Activated CD8-positive, alpha-beta T cell treated with anti-CD3 and anti-CD28 coated beads, Interleukin-2, amount 10 ng/mL, durations not matched to agents 7 days and 5 days (primary cell): ENCODE measurements around the gene HOXA9. TPM values are rescaled to one million over a fixed set of nuclear protein-coding genes. Genes with fewer than 3 reads are reported as not detected.
A peak's percentile ranks its signal among the peaks of the same experiment; 100 is the strongest.

Source experiments
- ATAC-seq: fragments of 150-1000 bp; cut with Tn5 transposase; one replicate; pipeline ENCODE4 v1.10.0; 2021; ENCODE audit warnings: moderate library complexity
- CTCF ChIA-PET: fragments of 350-600 bp; sonication (Branson Sonifier 250); formaldehyde crosslinking; loops from one replicate; lab custom pipeline; 2021; ENCODE audit warnings: antibody characterized with exemption; lab: Charles Lee
- POLR2A ChIA-PET: fragments of 350-600 bp; sonication (Branson Sonifier 250); formaldehyde crosslinking; loops from one replicate; lab custom pipeline; 2021; ENCODE audit warnings: antibody characterized with exemption; lab: Charles Lee
- DNase-seq: peaks from one replicate; pipeline ENCODE4 v3.0.0-alpha.2; 2020
- H3K27ac Mint-ChIP-seq: one replicate; pipeline ENCODE4 v1.8.0; 2021; ENCODE audit warnings: mild to moderate bottlenecking, mixed read lengths
- H3K27me3 Mint-ChIP-seq: one replicate; pipeline ENCODE4 v1.8.0; 2021; ENCODE audit warnings: low read depth, mixed read lengths
- H3K36me3 Mint-ChIP-seq: one replicate; pipeline ENCODE4 v1.8.0; 2021; ENCODE audit warnings: low read depth, mixed read lengths
- H3K4me1 Mint-ChIP-seq: one replicate; pipeline ENCODE4 v1.8.0; 2021; ENCODE audit warnings: low read depth, mixed read lengths
- H3K4me3 Mint-ChIP-seq: one replicate; pipeline ENCODE4 v1.8.0; 2021; ENCODE audit warnings: mild to moderate bottlenecking, mixed read lengths
- H3K9me3 Mint-ChIP-seq: one replicate; pipeline ENCODE4 v1.8.0; 2022; ENCODE audit warnings: mixed read lengths; ENCODE audit not compliant: insufficient read depth
- total RNA-seq, 2 experiments: library from RNA; stranded (reverse); gene quantifications; one replicate each; pipeline ENCODE4 v1.2.3, GENCODE V29; 2021

The HOXA9 gene
- total RNA-seq, 2 experiments from 2014 or later = not detected

DNA sequence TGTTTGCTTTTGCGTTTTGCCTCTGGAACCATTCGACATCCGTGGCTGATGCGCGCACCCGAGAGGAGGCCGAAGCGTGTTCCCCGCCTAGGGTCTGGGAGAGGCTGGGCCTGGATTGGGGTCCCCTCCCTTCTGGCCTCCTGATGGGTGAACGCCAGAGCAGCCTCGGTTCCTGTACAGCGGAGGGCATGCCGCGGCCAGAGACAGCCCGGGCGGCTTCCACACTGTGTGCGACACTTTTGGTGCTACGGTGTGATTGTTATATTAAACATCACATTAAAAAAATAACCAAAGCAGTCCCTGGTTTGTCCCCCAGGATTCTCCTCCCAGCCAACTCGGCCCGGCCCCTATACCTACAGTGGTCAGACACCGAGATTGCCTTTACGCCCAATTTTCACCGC lies 5.2 kb downstream of the HOXA9 start:
- no peak for DNase-seq
- H3K27me3 Mint-ChIP-seq = peaks cover 78% of the 10 kb centered on the region
- peaks cover 18% of the 10 kb centered on the region for H3K4me1 Mint-ChIP-seq
- peak overlapping the region; percentile 20 for H3K4me3 Mint-ChIP-seq
- H3K9me3 Mint-ChIP-seq = no peaks in the 10 kb centered on the region
- H3K36me3 Mint-ChIP-seq = peaks cover 10% of the 10 kb centered on the region
- CTCF ChIA-PET = interaction anchor here (1.1 to 4.7 kb wide), 19 partner anchors 10 to 790 kb away, joined by 3 to 85 read pairs (median 5); partner anchors contain the start of gene HOXA5
- peak; percentile 22 for ATAC-seq
- H3K27ac Mint-ChIP-seq = no peak overlapping the region
- POLR2A ChIA-PET = no interaction called here

DNA sequence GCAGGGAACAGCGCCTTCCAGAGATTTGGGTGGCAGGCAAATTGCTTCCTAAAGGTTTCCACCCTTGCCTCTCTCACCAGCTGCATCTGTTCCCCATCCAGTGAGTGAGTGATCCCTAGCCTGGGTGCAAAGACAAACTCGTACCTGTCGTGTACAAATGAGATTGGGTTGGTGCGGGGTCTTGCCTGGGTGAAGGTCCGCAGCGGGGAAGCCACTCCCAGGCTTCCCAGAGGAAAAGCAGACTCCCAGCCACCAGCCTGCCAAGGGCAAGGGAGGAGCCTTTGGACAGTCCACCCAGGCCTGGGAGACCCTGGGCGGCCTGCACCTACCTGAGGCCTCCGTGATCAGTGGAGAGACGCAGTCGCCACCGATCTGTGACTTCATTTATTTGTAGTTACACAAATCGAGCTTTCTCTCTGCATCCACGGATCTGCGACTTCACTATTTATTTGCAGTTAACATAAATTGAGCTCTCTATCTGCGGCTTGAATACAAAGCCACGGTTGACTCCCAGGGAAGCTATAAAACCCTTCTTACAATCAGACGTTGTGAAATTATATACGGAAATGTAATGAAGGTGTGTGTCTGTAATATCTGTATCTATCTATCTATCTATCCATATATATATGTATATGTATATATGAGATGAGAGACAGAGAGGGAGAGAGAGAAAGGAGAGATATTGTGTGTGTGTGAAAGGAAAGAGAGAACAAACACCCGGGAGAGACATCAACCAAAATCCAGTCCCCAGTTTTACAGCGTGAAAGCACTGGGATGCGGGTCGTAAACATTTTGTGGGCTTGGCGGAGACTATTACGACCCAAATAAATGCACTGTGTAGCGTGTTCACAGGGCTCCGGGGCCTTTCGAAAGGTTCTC lies 5.8 kb downstream of the HOXA9 start:
- H3K27me3 Mint-ChIP-seq = peaks cover 80% of the 10 kb centered on the region
- H3K27ac Mint-ChIP-seq = no peak overlapping the region
- CTCF ChIA-PET = interaction anchor here (0.7 to 1.8 kb wide), 9 partner anchors 9 to 790 kb away, joined by 3 to 6 read pairs (median 3); no protein-coding TSS in a partner anchor
- POLR2A ChIA-PET = no interaction called here
- H3K9me3 Mint-ChIP-seq = no peaks in the 10 kb centered on the region
- H3K4me3 Mint-ChIP-seq = peak overlapping the region; percentile 20
- H3K4me1 Mint-ChIP-seq = peaks cover 21% of the 10 kb centered on the region
- ATAC-seq (no peak), DNase-seq (no peak)
- H3K36me3 Mint-ChIP-seq = peaks cover 13% of the 10 kb centered on the region

DNA sequence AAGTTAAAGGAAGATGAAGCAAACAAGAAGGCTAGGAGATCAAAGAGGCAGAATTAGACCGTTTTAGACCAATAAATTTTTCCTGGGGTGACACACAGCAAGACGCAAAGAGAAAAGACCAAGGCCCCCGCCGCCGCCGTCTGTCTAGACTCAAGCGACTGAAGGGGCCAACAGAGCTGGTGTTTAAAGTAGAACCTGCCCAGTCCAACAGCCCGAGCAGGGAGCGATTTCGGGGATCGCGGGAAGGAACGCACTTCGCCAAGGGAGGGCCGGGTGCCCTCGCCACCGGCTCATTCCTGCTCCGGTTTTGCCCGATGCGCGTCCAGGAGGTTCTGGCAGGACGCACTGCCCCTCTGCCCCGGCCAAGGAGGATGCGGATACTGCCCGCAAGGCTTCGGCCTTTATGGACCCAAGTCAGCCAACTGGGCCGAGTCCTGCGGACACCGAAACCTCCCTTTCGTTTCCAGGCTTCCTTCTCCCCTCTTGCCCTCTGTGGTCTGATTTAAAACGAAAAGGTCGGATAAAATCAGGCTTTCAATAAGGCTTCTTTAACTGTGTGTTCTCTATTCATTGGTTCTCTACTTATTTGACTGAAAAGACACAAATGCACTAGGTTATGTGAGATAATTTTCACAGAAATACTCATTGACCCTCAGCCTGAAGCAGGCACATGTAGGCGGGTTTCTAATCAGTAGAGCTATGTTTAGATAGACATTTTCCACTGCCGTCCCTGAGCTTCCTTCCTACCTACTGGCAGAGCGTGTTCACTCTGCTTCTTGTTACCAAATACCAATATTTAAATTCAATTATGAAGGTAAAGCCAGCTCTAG lies 6.7 kb downstream of the HOXA9 start:
- no peak for ATAC-seq
- no peak for DNase-seq
- ChIA-PET POLR2A (no interaction called here), CTCF (interaction anchor here (0.7 to 1.8 kb wide), 10 partner anchors 9 to 789 kb away, joined by 3 to 6 read pairs (median 4); no protein-coding TSS in a partner anchor)
- H3K4me3 Mint-ChIP-seq = peak overlapping the region; percentile 42
- H3K9me3 Mint-ChIP-seq = no peaks in the 10 kb centered on the region
- H3K4me1 Mint-ChIP-seq = peaks cover 23% of the 10 kb centered on the region
- peaks cover 81% of the 10 kb centered on the region for H3K27me3 Mint-ChIP-seq
- peaks cover 10% of the 10 kb centered on the region for H3K36me3 Mint-ChIP-seq
- H3K27ac Mint-ChIP-seq = no peak overlapping the region

DNA sequence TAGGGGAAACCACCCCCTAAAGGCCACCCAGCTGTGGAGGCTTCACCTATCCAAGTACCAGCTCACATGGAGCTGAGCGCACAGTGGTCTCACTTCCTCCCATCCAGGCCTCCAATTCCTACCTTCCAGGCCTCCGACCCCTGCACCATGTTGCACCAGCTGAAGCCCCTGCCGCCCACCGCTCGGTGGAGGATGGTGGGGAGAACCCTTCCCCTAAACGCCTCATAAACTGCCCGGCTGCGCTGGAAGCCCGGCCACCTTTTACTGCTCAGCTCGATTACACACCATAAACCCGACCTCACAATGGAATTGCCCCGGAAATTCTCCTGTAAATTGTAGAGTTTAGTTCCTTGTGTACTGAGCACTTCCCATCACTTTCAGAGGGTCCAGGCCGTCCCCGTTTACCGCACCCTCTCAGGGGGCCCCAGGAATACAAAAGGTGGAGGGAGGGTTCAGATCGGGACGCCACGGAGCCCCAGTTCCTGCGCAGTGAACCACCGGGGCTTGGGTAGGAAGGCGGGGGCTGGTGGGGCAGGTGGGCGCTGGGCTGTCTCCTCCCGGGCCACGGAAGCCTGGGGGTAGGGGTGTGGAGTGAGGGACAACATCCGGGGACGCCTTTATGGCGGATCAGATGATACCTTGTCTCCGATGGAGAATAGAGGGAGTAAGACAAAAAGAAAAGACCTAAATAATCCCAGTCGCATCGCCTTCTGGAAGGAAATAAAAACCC lies 7.5 kb downstream of the HOXA9 start:
- CTCF ChIA-PET = interaction anchor here (0.8 to 1.8 kb wide), 5 partner anchors 22 to 788 kb away, joined by 3 to 5 read pairs (median 4); partner anchors contain the start of gene EVX1
- H3K27me3 Mint-ChIP-seq = peaks cover 81% of the 10 kb centered on the region
- ATAC-seq (no peak), DNase-seq (no peak)
- H3K4me1 Mint-ChIP-seq = peaks cover 23% of the 10 kb centered on the region
- POLR2A ChIA-PET = no interaction called here
- H3K9me3 Mint-ChIP-seq = no peaks in the 10 kb centered on the region
- no peak overlapping the region for H3K27ac Mint-ChIP-seq
- H3K4me3 Mint-ChIP-seq = peak overlapping the region; percentile 45
- peaks cover 10% of the 10 kb centered on the region for H3K36me3 Mint-ChIP-seq

DNA sequence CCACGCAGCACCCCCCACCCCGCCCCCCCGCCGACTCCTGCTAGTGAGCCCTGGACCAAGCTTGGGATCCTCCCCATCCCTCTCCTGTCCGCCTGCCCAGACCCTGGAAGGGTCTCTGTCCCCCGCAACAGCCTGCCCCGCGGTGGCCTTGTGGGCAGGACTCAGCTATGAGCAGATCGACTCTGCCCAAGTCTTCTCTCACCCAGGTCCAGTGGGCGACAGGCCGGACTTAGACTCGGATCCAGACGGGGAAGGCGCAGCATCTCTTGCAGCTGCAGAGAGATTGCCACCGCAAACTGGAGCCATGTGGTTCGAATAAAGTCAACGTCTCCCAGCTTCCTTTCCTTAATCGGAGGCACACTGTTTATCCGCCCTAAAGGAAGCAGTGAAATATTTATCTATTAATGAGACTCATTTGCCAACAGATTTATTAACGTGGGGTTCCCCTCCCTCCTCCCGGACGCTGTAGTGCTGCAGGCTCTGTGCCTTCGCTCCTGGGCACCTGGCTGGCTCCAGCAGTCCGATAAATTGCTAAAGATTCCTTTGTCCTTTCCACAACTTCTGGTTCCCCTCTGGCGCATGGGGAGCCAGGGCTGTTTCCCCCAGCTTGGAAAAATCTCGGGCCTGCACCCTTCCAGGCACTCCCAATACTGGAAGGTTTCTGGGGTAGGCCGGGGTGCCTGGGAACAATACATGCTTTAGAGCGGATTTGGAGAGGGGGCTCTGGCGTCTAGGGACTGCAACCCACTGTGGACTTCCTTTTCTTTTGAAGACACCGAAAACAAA lies 8.2 kb downstream of the HOXA9 start:
- peaks cover 10% of the 10 kb centered on the region for H3K36me3 Mint-ChIP-seq
- no peak for ATAC-seq
- H3K9me3 Mint-ChIP-seq = no peaks in the 10 kb centered on the region
- H3K27me3 Mint-ChIP-seq = peaks cover 81% of the 10 kb centered on the region
- ChIA-PET POLR2A (no interaction called here), CTCF (interaction anchor here (0.8 to 1.7 kb wide), 2 partner anchors 23 to 85 kb away, joined by 3 to 4 read pairs; partner anchors contain the start of gene EVX1)
- H3K4me3 Mint-ChIP-seq = peak overlapping the region; percentile 45
- peak overlapping the region; percentile 76 for H3K27ac Mint-ChIP-seq
- DNase-seq = no peak
- H3K4me1 Mint-ChIP-seq = peaks cover 25% of the 10 kb centered on the region

DNA sequence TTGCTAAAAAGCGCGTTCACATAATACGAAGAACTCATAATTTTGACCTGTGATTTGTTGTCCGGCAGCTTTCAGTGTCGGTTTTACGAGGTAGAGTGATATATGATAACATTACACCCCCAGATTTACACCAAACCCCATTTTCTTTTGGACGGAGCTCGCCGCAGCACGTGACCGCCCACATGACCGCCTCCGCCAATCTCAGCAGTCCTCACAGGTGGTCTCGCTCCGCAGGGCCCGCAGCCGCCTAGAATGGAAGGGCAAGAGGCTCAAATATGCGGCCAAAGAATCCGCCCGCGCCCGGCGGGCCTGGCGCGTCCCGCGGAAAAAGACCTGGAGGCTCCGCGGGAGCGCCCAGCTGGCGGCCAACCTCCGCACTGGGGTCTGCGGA lies 8.8 kb downstream of the HOXA9 start, which contains the start of gene HOXA7:
Gene HOXA7, minus strand, starts transcription at position 168 of the 391 bp plus-strand sequence. Its CDS starts 130 bp downstream, at position 38.
- ChIA-PET POLR2A (no interaction called here), CTCF (interaction anchor here (1.7 kb wide), 1 partner anchor 86 kb away, joined by 4 read pairs; the partner anchor contains the start of gene EVX1)
- H3K27ac Mint-ChIP-seq = peak within 1 kb of the TSS; percentile 76
- H3K4me1 Mint-ChIP-seq = peaks cover 31% of the 10 kb centered on the region
- H3K36me3 Mint-ChIP-seq = peaks cover 10% of the 10 kb centered on the region
- no peaks in the 10 kb centered on the region for H3K9me3 Mint-ChIP-seq
- no peak for DNase-seq
- ATAC-seq = no peak
- H3K27me3 Mint-ChIP-seq = peaks cover 86% of the 10 kb centered on the region
- H3K4me3 Mint-ChIP-seq = peak within 1 kb of the TSS; percentile 49

DNA sequence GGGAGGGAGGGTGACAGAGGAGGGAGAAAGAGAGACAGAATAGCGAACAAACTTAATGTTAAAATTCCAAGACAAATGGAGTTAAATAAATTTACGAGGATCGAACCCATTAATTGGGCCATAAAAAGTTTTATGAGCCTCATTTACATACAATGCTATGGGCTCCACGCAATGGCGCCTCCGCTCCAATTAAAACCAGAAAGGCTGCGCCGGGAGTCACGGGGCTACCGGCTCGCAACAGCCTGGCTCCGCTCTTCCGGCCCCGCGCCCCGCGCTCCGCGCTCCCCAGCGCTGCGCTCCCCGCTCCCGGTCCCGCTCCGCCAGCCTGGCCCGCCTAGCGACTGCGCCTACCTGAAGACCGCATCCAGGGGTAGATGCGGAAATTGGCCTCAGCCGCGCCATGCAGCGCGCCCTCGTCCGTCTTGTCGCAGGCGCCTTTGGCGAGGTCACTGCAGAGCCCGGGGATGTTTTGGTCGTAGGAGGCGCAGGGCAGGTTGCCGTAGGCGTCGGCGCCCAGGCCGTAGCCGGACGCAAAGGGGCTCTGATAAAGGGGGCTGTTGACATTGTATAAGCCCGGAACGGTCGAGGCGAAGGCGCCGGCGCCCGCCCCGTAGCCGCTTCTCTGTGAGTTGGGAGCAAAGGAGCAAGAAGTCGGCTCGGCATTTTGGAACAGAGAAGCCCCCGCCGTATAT lies 9.4 kb downstream of the HOXA9 start:
- CTCF ChIA-PET = no interaction called here
- Mint-ChIP-seq H3K9me3 (no peaks in the 10 kb centered on the region), H3K4me1 (peaks cover 35% of the 10 kb centered on the region), H3K27me3 (peaks cover 89% of the 10 kb centered on the region), H3K36me3 (peaks cover 10% of the 10 kb centered on the region), H3K27ac (peak overlapping the region; percentile 69), H3K4me3 (peak overlapping the region; percentile 49)
- no peak for ATAC-seq
- no peak for DNase-seq
- POLR2A ChIA-PET = interaction anchor here (0.6 kb wide), 1 partner anchor 587 kb away, joined by 3 read pairs; no protein-coding TSS in a partner anchor

DNA sequence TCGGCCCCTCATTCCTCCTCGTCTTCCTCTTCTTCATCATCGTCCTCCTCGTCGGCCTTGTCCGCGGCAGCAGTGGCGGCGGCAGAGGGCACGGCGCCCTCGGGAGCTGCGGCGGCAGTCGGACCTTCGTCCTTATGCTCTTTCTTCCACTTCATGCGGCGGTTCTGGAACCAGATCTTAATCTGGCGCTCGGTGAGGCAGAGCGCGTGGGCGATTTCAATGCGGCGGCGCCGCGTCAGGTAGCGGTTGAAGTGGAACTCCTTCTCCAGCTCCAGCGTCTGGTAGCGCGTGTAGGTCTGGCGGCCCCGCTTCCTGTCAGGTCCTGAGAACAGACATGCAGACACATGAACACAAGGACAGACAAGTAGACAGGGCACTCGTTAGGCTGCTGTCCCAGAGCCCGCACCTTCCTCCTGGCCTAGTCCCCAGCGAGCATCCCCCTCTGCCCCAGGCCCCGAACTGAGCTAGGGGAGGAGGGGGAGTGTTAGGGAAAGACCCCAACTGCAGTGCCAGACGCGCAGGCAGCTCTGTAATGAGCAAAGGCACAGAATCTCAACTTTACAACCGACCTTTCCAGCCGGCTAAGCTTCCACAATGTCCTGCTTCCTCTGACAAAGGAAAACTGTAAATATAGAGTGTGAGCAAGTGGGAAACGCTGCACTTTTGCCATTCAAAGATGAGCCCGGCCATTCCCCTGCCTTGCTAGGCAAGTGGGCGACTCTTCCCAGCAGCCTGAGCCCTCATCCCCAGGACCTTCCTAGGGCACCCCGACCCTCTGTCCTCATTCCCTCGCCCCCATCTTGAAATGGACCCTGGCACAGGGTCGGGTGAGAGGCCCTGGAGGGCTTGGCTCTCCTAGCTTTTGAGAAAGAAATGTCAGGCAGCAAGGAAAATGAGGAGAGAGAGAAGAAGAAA lies 10.2 kb downstream of the HOXA9 start:
- H3K36me3 Mint-ChIP-seq = peaks cover 10% of the 10 kb centered on the region
- H3K4me3 Mint-ChIP-seq = peak overlapping the region; percentile 49
- peaks cover 92% of the 10 kb centered on the region for H3K27me3 Mint-ChIP-seq
- DNase-seq (no peak), ATAC-seq (no peak)
- CTCF ChIA-PET = interaction anchor here (0.9 kb wide), 1 partner anchor 41 kb away, joined by 3 read pairs; no protein-coding TSS in a partner anchor
- H3K9me3 Mint-ChIP-seq = no peaks in the 10 kb centered on the region
- H3K4me1 Mint-ChIP-seq = peaks cover 42% of the 10 kb centered on the region
- H3K27ac Mint-ChIP-seq = peak overlapping the region; percentile 69
- POLR2A ChIA-PET = interaction anchor here (0.6 kb wide), 1 partner anchor 588 kb away, joined by 3 read pairs; no protein-coding TSS in a partner anchor

DNA sequence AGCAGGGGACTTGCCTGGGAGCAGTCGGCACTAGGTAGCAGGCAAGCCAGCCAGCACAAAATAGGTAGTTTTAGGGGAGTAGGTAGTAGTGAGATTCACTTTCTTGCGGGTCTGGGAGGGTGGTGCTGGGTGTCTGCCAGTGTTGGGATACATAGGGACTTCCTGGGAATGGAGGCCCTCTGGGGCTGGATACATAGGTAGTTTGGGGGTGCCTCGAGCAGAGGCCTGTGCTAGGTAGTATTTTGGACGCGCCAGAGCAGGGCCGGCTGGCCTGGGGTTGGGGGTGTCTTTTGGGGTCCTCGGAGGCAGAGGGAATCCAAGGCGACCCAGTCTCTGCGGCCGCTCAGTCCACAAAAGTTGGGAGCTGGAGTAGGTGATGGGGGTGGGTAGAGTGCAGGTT lies 11.0 kb downstream of the HOXA9 start:
- CTCF ChIA-PET = interaction anchor here (0.9 kb wide), 1 partner anchor 41 kb away, joined by 3 read pairs; no protein-coding TSS in a partner anchor
- DNase-seq (no peak), ATAC-seq (no peak)
- Mint-ChIP-seq H3K27me3 (peaks cover 90% of the 10 kb centered on the region), H3K4me3 (no peak overlapping the region), H3K4me1 (peaks cover 40% of the 10 kb centered on the region), H3K27ac (peak overlapping the region; percentile 44), H3K36me3 (peaks cover 10% of the 10 kb centered on the region), H3K9me3 (no peaks in the 10 kb centered on the region)
- POLR2A ChIA-PET = no interaction called here
